ENCODE data around the gene NCBP3.

The NCBP3 gene

DNA sequence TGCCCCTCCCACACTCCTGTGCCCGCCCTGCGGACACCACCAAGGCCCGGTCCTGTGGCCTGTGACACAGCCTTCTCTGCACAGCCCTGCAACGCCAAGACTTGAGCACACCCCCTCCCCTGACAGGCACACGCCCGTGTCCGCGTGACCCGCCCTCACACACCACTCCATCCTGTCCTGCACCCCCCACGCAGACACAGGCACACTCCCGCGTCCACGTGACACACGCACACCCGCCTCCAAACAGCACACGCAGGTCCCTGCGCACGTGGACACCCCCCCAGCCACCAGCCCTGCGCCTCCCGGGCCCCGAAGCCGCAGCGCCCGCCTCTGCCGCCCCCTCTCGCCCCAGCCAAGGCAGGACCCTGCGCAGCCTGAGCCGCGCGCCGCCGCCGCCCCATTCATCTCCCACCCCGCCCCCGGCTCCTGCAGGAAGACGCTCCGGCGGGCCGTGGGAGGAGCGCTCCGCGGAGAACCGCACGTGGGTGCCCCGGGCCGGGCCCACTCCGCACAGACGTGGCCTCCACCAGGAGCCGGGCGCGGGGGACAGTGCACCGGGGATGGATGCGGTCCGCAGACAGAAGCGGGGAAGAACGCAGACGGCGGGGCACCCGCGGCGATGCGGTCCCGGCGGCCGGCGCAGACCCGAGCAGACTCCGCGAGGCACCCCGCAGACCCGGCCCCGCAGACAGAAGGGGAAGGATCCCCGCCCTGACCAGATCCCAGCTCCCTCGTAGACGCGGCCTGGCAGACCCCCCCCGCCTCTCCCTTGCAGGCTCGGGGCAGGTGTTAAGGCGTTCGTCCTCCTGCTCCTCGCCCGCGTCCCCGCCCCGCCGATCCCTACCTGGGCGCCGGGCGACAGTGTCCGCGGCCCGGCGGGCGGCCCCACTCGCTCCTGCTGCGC lies 46.3 kb upstream of the NCBP3 start:
- DNase-seq, result peak; percentile 81
- Histone ChIP-seq H3K79me2 (ENCODE audit: insufficient read depth, low read length) (no peaks in the 10 kb centered on the region), H3K27me3 (ENCODE audit: insufficient read depth, low read length, poor library complexity) (no peaks in the 10 kb centered on the region), H2AFZ (ENCODE audit: low read depth, low read length) (peak overlapping the region; percentile 79), H3K9ac (ENCODE audit: low read depth, low read length) (peak overlapping the region; percentile 57), H3K4me2 (ENCODE audit: insufficient read depth, low read length) (peak overlapping the region; percentile 98), H3K4me3 (ENCODE audit: low read depth in 1 of 2, low read length in 2 of 2) (peak overlapping the region; percentile 31 to 71; a peak in 3 of 4 replicates), H3K36me3 (ENCODE audit: insufficient read depth, low read length) (no peaks in the 10 kb centered on the region), H4K20me1 (ENCODE audit: insufficient read depth, low read length) (peaks cover 11% of the 10 kb centered on the region), H3K27ac (ENCODE audit: low read length) (no peak overlapping the region), H3K4me1 (ENCODE audit: insufficient read depth, low read length) (peaks cover 22% of the 10 kb centered on the region), H3K9me3 (ENCODE audit: insufficient read depth, low read length, severe bottlenecking) (no peaks in the 10 kb centered on the region)
- no peak for TF ChIP-seq EZH2 (IDR thresholded peaks at IDR 0.05; ENCODE audit: borderline replicate concordance, low read depth, low read length, severe bottlenecking)
- TF ChIP-seq, protein P1, sequence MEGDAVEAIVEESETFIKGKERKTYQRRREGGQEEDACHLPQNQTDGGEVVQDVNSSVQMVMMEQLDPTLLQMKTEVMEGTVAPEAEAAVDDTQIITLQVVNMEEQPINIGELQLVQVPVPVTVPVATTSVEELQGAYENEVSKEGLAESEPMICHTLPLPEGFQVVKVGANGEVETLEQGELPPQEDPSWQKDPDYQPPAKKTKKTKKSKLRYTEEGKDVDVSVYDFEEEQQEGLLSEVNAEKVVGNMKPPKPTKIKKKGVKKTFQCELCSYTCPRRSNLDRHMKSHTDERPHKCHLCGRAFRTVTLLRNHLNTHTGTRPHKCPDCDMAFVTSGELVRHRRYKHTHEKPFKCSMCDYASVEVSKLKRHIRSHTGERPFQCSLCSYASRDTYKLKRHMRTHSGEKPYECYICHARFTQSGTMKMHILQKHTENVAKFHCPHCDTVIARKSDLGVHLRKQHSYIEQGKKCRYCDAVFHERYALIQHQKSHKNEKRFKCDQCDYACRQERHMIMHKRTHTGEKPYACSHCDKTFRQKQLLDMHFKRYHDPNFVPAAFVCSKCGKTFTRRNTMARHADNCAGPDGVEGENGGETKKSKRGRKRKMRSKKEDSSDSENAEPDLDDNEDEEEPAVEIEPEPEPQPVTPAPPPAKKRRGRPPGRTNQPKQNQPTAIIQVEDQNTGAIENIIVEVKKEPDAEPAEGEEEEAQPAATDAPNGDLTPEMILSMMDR (IDR thresholded peaks at IDR 0.05; ENCODE audit: borderline replicate concordance, extremely low read depth, low read length, poor library complexity, severe bottlenecking), result peak; percentile 47
- ATAC-seq (ENCODE audit: insufficient read depth, low read depth), result peak; percentile 70

DNA sequence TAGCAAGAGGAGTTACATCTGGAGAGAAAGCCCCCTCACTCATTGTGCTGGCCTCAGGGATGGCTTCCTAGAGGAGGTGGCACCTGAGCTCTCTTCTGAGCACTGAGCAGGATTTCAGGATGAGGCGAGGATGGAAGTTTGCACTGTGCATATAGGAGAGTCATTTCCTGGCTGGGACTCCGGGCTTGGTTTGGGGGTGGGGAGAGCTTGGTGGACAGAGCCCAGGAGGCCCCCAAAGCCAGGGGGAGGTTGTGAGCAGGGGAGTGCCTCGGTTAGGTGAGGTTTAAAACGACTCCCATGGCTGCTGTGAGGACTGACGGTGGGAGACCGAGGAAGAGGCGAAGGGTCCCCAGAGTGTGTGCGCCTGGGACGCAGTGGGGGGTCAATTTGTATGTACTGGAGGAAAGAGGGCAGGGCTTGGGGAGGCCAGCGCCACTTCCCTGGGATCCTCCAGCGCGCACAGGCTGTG lies 45.6 kb upstream of the NCBP3 start:
- Histone ChIP-seq H3K27ac (ENCODE audit: low read length) (no peak overlapping the region), H3K27me3 (ENCODE audit: insufficient read depth, low read length, poor library complexity) (no peaks in the 10 kb centered on the region), H3K9ac (ENCODE audit: low read depth, low read length) (peak overlapping the region; percentile 57; the same call in 1 of the 2 replicates), H2AFZ (ENCODE audit: low read depth, low read length) (no peak overlapping the region), H3K36me3 (ENCODE audit: insufficient read depth, low read length) (no peaks in the 10 kb centered on the region), H3K79me2 (ENCODE audit: insufficient read depth, low read length) (no peaks in the 10 kb centered on the region), H3K4me3 (ENCODE audit: low read depth in 1 of 2, low read length in 2 of 2) (peak overlapping the region in 1 of 2 experiments; percentile 71; a peak in 2 of 4 replicates), H4K20me1 (ENCODE audit: insufficient read depth, low read length) (peaks cover 15% of the 10 kb centered on the region), H3K4me1 (ENCODE audit: insufficient read depth, low read length) (peaks cover 22% of the 10 kb centered on the region), H3K4me2 (ENCODE audit: insufficient read depth, low read length) (peak overlapping the region; percentile 98), H3K9me3 (ENCODE audit: insufficient read depth, low read length, severe bottlenecking) (no peaks in the 10 kb centered on the region)
- ATAC-seq (ENCODE audit: insufficient read depth, low read depth), result no peak
- no peak for TF ChIP-seq EZH2 (IDR thresholded peaks at IDR 0.05; ENCODE audit: borderline replicate concordance, low read depth, low read length, severe bottlenecking)
- TF ChIP-seq, protein P1 (IDR thresholded peaks at IDR 0.05; ENCODE audit: borderline replicate concordance, extremely low read depth, low read length, poor library complexity, severe bottlenecking), result no peak
- no peak for DNase-seq

DNA sequence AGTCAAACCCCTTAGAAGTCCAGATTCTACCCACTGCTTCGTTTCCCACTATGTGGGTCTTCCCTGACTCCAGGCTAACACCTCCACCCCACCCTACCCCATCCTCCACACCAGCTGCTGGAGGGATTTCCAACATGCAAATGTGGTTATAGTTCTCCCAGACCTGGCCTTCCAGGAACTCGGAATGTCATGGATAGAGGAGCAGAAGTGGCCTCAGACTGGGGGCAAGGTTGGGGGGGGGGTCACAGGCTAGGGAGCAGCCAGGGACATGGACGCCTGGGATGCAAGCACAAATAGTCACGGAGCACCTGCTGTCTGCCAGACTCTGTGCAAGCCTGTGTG lies 44.8 kb upstream of the NCBP3 start:
- TF ChIP-seq, protein P1 (IDR thresholded peaks at IDR 0.05; ENCODE audit: borderline replicate concordance, extremely low read depth, low read length, poor library complexity, severe bottlenecking), result no peak
- TF ChIP-seq EZH2 (IDR thresholded peaks at IDR 0.05; ENCODE audit: borderline replicate concordance, low read depth, low read length, severe bottlenecking), result no peak
- H3K4me3 ChIP-seq (ENCODE audit: low read depth in 1 of 2, low read length in 2 of 2), result no peak overlapping the region

More for the DNA sequence above, 44.8 kb upstream of the NCBP3 start:
- Histone ChIP-seq H3K4me1 (ENCODE audit: insufficient read depth, low read length) (peaks cover 22% of the 10 kb centered on the region), H3K9ac (ENCODE audit: low read depth, low read length) (no peak overlapping the region), H3K79me2 (ENCODE audit: insufficient read depth, low read length) (no peaks in the 10 kb centered on the region), H3K27ac (ENCODE audit: low read length) (no peak overlapping the region), H2AFZ (ENCODE audit: low read depth, low read length) (no peak overlapping the region), H3K27me3 (ENCODE audit: insufficient read depth, low read length, poor library complexity) (no peaks in the 10 kb centered on the region), H4K20me1 (ENCODE audit: insufficient read depth, low read length) (peaks cover 18% of the 10 kb centered on the region), H3K36me3 (ENCODE audit: insufficient read depth, low read length) (no peaks in the 10 kb centered on the region), H3K4me2 (ENCODE audit: insufficient read depth, low read length) (no peak overlapping the region), H3K9me3 (ENCODE audit: insufficient read depth, low read length, severe bottlenecking) (no peaks in the 10 kb centered on the region)
- ATAC-seq (ENCODE audit: insufficient read depth, low read depth), result no peak
- DNase-seq, result no peak

Measured in DND-41 (cell line).